Measurements from ENCODE around the gene ZNF771.

The ZNF771 gene

GRCh38 chr16:30398661-30399434 lies 8.6 kb upstream of the ZNF771 start:
- DNase-seq (ENCODE audit: low read depth in 2 of 2), result no peak

GRCh38 chr16:30399435-30400186 lies 7.8 kb upstream of the ZNF771 start:
- DNase-seq (ENCODE audit: low read depth in 2 of 2), result no peak

GRCh38 chr16:30401768-30402425 lies 5.5 kb upstream of the ZNF771 start:
- no peak for DNase-seq (ENCODE audit: low read depth in 2 of 2)

GRCh38 chr16:30406795-30407101 lies 658 bp upstream of the ZNF771 start:
- no peak for DNase-seq (ENCODE audit: low read depth in 2 of 2)

GRCh38 chr16:30407804-30408534 lies 563 bp downstream of the ZNF771 start:
- no peak for DNase-seq (ENCODE audit: low read depth in 2 of 2)

- DNase-seq (ENCODE audit: low read depth in 2 of 2), result peak; percentile 90 to 96
Observed at GRCh38 chr16:30409125-30410060, 2.0 kb downstream of the ZNF771 start.

GRCh38 chr16:30413112-30413806 lies 5.9 kb downstream of the ZNF771 start:
- no peak for DNase-seq (ENCODE audit: low read depth in 2 of 2)

GRCh38 chr16:30414159-30414558 lies 6.8 kb downstream of the ZNF771 start:
- DNase-seq (ENCODE audit: low read depth in 2 of 2), result no peak

GRCh38 chr16:30416047-30416603 lies 8.7 kb downstream of the ZNF771 start:
- no peak for DNase-seq (ENCODE audit: low read depth in 2 of 2)

- DNase-seq (ENCODE audit: low read depth in 2 of 2), result no peak
Observed at GRCh38 chr16:30416624-30417528, 9.5 kb downstream of the ZNF771 start.

- DNase-seq (ENCODE audit: low read depth in 2 of 2), result peak; percentile 81 to 82
Observed at GRCh38 chr16:30417529-30418349, 10.3 kb downstream of the ZNF771 start.

- no peak for DNase-seq (ENCODE audit: low read depth in 2 of 2)
Observed at GRCh38 chr16:30418350-30419181, 11.2 kb downstream of the ZNF771 start.

- no peak for DNase-seq (ENCODE audit: low read depth in 2 of 2)
Observed at GRCh38 chr16:30421010-30421409, 13.6 kb downstream of the ZNF771 start.

- no peak for DNase-seq (ENCODE audit: low read depth in 2 of 2)
Observed at GRCh38 chr16:30428055-30428454, 20.6 kb downstream of the ZNF771 start.

- DNase-seq (ENCODE audit: low read depth in 2 of 2), result no peak
Observed at GRCh38 chr16:30429418-30429677, 21.9 kb downstream of the ZNF771 start.

- DNase-seq (ENCODE audit: low read depth in 2 of 2), result peak; percentile 89 to 91
Observed at GRCh38 chr16:30429678-30430427, 22.4 kb downstream of the ZNF771 start, which contains the start of gene DCTPP1. DCTPP1 (minus strand) TSS chr16:30430030; CDS start chr16:30429980, 50 bp downstream.

All from stimulated activated CD4-positive, alpha-beta T cell treated with anti-CD3 and anti-CD28 coated beads, Interleukin-1b, Interleukin-23, amount 100 ng/mL, for 4 hours (primary cell).